ENCODE data around the gene SLC45A1.

DNA sequence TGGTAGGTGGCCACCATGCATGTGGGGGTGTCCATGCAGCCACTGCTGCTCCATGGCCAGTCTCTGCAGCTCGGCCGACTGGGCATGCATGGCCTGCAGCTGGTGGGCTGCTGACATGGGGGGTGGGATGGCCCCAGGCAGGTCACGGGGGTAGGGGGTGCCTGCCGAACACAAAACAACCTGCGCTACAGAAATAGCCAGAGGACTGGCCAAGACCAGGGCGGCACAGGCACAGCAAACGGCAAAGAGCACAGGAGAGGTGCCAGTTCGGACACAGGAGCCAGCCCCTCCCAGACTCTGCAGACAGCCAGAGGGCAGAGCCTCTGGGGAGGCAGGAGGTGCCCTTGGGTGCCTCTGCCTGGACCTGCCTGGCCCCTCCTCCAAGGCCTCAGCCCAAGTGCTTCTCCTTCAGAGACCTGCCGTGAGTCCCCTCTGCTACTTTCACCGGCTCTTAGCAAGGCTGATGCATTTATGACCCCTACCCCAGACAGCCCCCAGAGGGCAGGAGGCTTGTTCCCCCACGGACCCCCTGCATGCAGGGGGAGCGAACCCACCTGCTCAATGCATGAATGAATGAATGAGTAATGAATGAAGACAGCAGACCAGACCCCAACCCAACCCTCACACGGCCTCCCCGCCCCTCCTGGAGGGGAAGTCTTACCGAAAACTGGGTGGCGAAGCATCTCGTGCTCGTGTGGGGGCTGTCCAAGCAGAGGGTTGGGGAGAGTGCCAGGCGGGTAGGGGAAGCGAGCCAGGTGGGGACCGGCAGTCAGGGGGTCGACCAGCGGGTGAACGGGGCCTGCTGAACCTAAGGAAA is 37.7 kb downstream of the SLC45A1 start:
- TF ChIP-seq ZNF584 (CRISPR knock-in tag; IDR thresholded peaks at IDR 0.05; ENCODE audit: low read depth): no peak
- TF ChIP-seq ZNF318 (IDR thresholded peaks at IDR 0.05; ENCODE audit: borderline replicate concordance in 1 of 2, low read depth in 1 of 2): no peak
- no peak for TF ChIP-seq ZNF134 (CRISPR knock-in tag; conservative IDR thresholded peaks at IDR 0.05)
- no peak for TF ChIP-seq SIX5 (IDR thresholded peaks at IDR 0.05; ENCODE audit: borderline replicate concordance in 1 of 2, insufficient read depth in 1 of 2, low read depth in 1 of 2, low read length in 2 of 2)
- no peak for TF ChIP-seq HDAC1 (IDR thresholded peaks at IDR 0.05)
- no peak for TF ChIP-seq KDM1A (IDR thresholded peaks at IDR 0.05)
- no peak for TF ChIP-seq BCL6 (CRISPR knock-in tag; IDR thresholded peaks at IDR 0.05)
- no peak for TF ChIP-seq NR3C1 (CRISPR knock-in tag; IDR thresholded peaks at IDR 0.05)

Data from K562 (cell line).